HepG2 (cell line): Measurements from ENCODE around the gene PDZD7. TPM values are rescaled to one million over a fixed set of nuclear protein-coding genes. Genes with fewer than 3 reads are reported as not detected.

Source experiments
- ATAC-seq: fragments of 200-7000 bp; cut with Tn5 transposase; 3 replicates; pipeline ENCODE4 v1.9.1; 2020; ENCODE audit warnings: mild to moderate bottlenecking, moderate library complexity
- BruUV-seq: library from RNA; stranded (reverse); fragments of 400-500 nt; replicated peaks from 2 replicates; lab custom pipeline; 2021; lab: Mats Ljungman, UMichigan
- CTCF ChIA-PET: fragments of 300-600 bp; formaldehyde crosslinking; extraction: SDS; loops from one replicate; lab custom pipeline; 2021; ENCODE audit warnings: low total read pairs, inconsistent platforms, low intra/inter-chr PET ratio; lab: Yijun Ruan, JAX
- POLR2A ChIA-PET: fragments of 350-600 bp; sonication (Branson Sonifier 250); formaldehyde crosslinking; loops from one replicate; lab custom pipeline; 2020; ENCODE audit warnings: antibody characterized with exemption, inconsistent platforms; lab: Yijun Ruan, JAX
- DNase-seq: peaks from one replicate; pipeline ENCODE4 v3.0.0-alpha.2; 2015; ENCODE audit warnings: low spot score
- FAIRE-seq: peaks from 3 replicates; lab custom pipeline; 2011; peaks lifted over from hg19 to GRCh38; lab: Jason Lieb, UNC
- H2AFZ ChIP-seq: one replicate; pipeline ENCODE4 v1.6.1; 2011; ENCODE audit warnings: low read length, inconsistent platforms
- H3K27ac ChIP-seq: fragments of 300-600 bp; 3 replicates; pipeline ENCODE4 v1.8.0; 2011; ENCODE audit warnings: mixed run types, mild to moderate bottlenecking, mixed read lengths, low read length, inconsistent platforms; ENCODE audit not compliant: insufficient read depth; ENCODE audit errors: extremely low read length
- H3K27me3 ChIP-seq, 2 experiments: fragments of 200-600 bp in 1 of 2; 2 replicates in 1 of 2; 3 replicates in 1 of 2; pipeline versions ENCODE4 v1.6.0 to v1.8.0; 2011; ENCODE audit warnings: low read length in 2 of 2, mild to moderate bottlenecking in 2 of 2, moderate library complexity in 2 of 2, inconsistent platforms in 1 of 2; ENCODE audit not compliant: insufficient read depth in 2 of 2, control insufficient read depth in 1 of 2
- H3K36me3 ChIP-seq, 2 experiments: fragments of 200-600 bp in 1 of 2; replicated peaks in 1 of 2; 2 replicates in 1 of 2; 3 replicates in 1 of 2; pipeline versions ENCODE4 v1.5.1 to v1.8.0; 2011; ENCODE audit warnings: low read length in 2 of 2, inconsistent platforms in 1 of 2; ENCODE audit not compliant: insufficient read depth in 2 of 2, control insufficient read depth in 1 of 2
- H3K4me1 ChIP-seq: 2 replicates; pipeline ENCODE4 v1.5.1; 2012; ENCODE audit warnings: low read length, inconsistent platforms; ENCODE audit not compliant: insufficient read depth
- H3K4me2 ChIP-seq: 2 replicates; pipeline ENCODE4 v1.6.0; 2011; ENCODE audit warnings: low read depth, low read length, inconsistent platforms
- H3K4me3 ChIP-seq, 3 experiments: fragments of 200-600 bp in 1 of 3; sonication (generic), shearing (Covaris generic) in 1 of 3; replicated peaks in 1 of 3; 2 replicates each; pipeline ENCODE4 v1.5.1; 2011 to 2016; ENCODE audit warnings: low read length in 3 of 3, inconsistent platforms in 2 of 3, low read depth in 2 of 3, mild to moderate bottlenecking in 2 of 3, control low read depth in 1 of 3, mixed read lengths in 1 of 3; ENCODE audit not compliant: insufficient read depth in 1 of 3
- H3K79me2 ChIP-seq: one replicate; pipeline ENCODE4 v1.6.1; 2011; ENCODE audit warnings: low read length, inconsistent platforms; ENCODE audit not compliant: insufficient read depth
- H3K9ac ChIP-seq: 2 replicates; pipeline ENCODE4 v1.6.0; 2011; ENCODE audit warnings: mild to moderate bottlenecking, low read depth, low read length, inconsistent platforms; ENCODE audit not compliant: insufficient read depth
- H3K9me3 ChIP-seq: 2 replicates; pipeline ENCODE4 v1.5.1; 2012; ENCODE audit warnings: mild to moderate bottlenecking, low read length
- H4K20me1 ChIP-seq: 2 replicates; pipeline ENCODE4 v1.6.0; 2011; ENCODE audit warnings: inconsistent platforms, mild to moderate bottlenecking, low read length, moderate library complexity; ENCODE audit not compliant: insufficient read depth
- ASH2L ChIP-seq: fragments of 300-600, 200-600 bp; sonication (generic); IDR thresholded peaks from 2 replicates; pipeline ENCODE4 v1.7.0; 2017; ENCODE audit warnings: low read depth, mild to moderate bottlenecking, moderate library complexity, mixed read lengths, low read length; ENCODE audit not compliant: insufficient read length
- CREM ChIP-seq, 2 experiments: sonication (generic) in 1 of 2; formaldehyde crosslinking in 1 of 2; IDR thresholded peaks; 2 replicates each; pipeline versions ENCODE4 v1.4.0 to v1.6.1; 2016 to 2020; ENCODE audit warnings: antibody characterized with exemption in 1 of 2, mild to moderate bottlenecking in 1 of 2, missing genetic modification reagents in 1 of 2
- JUNB ChIP-seq: sonication (generic); formaldehyde crosslinking; IDR thresholded peaks from 2 replicates; pipeline ENCODE4 v1.8.0; 2022; ENCODE audit warnings: missing genetic modification reagents, mild to moderate bottlenecking, borderline replicate concordance
- PHB2 ChIP-seq: fragments of 450-650 bp; IDR thresholded peaks from 2 replicates; pipeline ENCODE4 v1.6.1; 2018; ENCODE audit not compliant: partially characterized antibody
- SNAPC2 ChIP-seq: sonication (generic); formaldehyde crosslinking; IDR thresholded peaks from 2 replicates; pipeline ENCODE4 v1.8.1; 2022; ENCODE audit warnings: mild to moderate bottlenecking, missing genetic modification reagents
- ZC3H13 ChIP-seq: sonication (generic); formaldehyde crosslinking; IDR thresholded peaks from 2 replicates; pipeline ENCODE4 v1.8.1; 2023; ENCODE audit warnings: mild to moderate bottlenecking, missing genetic modification reagents, moderate library complexity
- ZNF577 ChIP-seq: sonication (generic); formaldehyde crosslinking; IDR thresholded peaks from 2 replicates; pipeline ENCODE4 v1.4.0; 2020; ENCODE audit warnings: mild to moderate bottlenecking, low read depth, missing genetic modification reagents, borderline replicate concordance
- WGBS: methylation state at CpG from one replicate; pipeline ENCODE4 v1.1.6; 2017; ENCODE audit warnings: low lambda C conversion rate; 5-methylcytosine and 5-hydroxymethylcytosine counted together
- in situ Hi-C: cut with HindIII; loops from 2 replicates; pipeline ENCODE4 v1.10.0; 2017; ENCODE audit warnings: low pct_unique_long_range_greater_than_20kb; ENCODE audit not compliant: extremely low pct_ligation_motif_present
- intact Hi-C: fragments of 100-400 bp; cut with micrococcal nuclease; formaldehyde crosslinking; loops from one replicate; pipeline ENCODE4 v1.10.0; 2022; ENCODE audit not compliant: unreplicated experiment
- polyA plus RNA-seq, 8 experiments: library from polyadenylated mRNA; depleted of rRNA in 3 of 8; stranded (reverse) in 7 of 8; unstranded in 1 of 8; fragments of >200 nt; fragmentation: Illumina TruSeq in 4 of 8; extraction: Trizol in 4 of 8; gene quantifications; 2 replicates each; pipeline versions ENCODE4 v1.2.1 to v1.2.3, GENCODE V29; 2011 to 2016; ENCODE audit warnings: low read depth in 4 of 8, missing spikeins in 1 of 8, mixed read lengths in 1 of 8; ENCODE audit not compliant: insufficient read depth in 1 of 8
- total RNA-seq, 5 experiments: library from RNA; depleted of rRNA; stranded (reverse); fragments of >200 nt; fragmentation: Illumina TruSeq; extraction: Trizol; gene quantifications; 2 replicates each; pipeline ENCODE4 v1.2.3, GENCODE V29; 2016; ENCODE audit warnings: low read depth in 1 of 5
- TF ChIP-seq, protein P1 (sequence below): sonication (generic); formaldehyde crosslinking; IDR thresholded peaks from 2 replicates; pipeline ENCODE4 v1.5.0; 2020; ENCODE audit warnings: mild to moderate bottlenecking, missing genetic modification reagents
- TF ChIP-seq, protein P2 (sequence below): IDR thresholded peaks from 2 replicates; pipeline ENCODE4 v1.6.1; 2016; ENCODE audit warnings: low read depth, borderline replicate concordance
- TF ChIP-seq, protein P3 (sequence below): sonication (generic); formaldehyde crosslinking; IDR thresholded peaks from 2 replicates; pipeline ENCODE4 v1.5.1; 2020; ENCODE audit warnings: mild to moderate bottlenecking, missing genetic modification reagents, moderate library complexity

Gene PDZD7
- total and polyA plus RNA-seq, 2 of the 13 experiments (the other 11 are each of a cell fraction or from before 2014, with no cell fraction given) = 0.58 to 0.73 TPM

DNA sequence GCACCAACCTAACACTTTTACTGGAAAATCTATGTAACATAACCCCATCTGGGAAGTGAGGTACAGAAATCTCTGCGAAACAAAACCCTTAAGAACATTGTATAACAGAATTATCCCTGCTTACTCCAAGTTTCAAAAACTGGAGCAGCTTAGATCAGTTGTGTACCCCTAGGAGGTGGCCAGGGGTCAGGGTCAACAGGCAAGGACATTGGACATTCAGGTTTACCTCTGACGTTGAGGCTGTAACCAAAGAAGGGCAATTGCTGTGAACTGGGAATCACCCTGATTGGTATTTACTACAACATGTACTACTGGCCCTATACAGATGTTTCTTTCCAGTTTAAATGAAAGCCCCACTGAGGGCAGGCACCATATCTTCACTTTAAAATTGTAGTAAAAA is 13.2 kb upstream of the PDZD7 start (continued):
- TF ChIP-seq CREM (IDR thresholded peaks at IDR 0.05) (peak; percentile 25; the same call in 1 of the 2 replicates), CREM (CRISPR knock-in tag; IDR thresholded peaks at IDR 0.05) (no peak)

DNA sequence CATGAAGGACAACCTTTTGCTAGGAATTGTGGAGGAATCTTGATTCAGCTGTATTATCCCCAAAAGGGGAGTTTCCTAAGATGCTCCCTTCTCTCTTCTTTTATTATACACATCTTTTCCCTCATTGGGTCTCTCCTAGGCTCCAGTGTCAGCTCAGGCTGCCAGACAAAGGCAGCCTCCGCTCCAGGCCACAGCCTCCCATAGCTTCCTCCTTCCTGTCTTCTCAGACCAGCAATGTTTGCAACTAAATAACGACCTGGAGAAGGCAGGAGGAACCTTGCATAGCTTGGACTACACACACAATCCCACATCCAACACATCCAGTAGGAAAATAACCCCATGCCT is 12.4 kb upstream of the PDZD7 start:
- H3K4me2 ChIP-seq = peak overlapping the region; percentile 89
- ChIA-PET POLR2A (interaction anchor here (0.7 to 5.9 kb wide), 15 partner anchors 8 to 98 kb away, joined by 3 to 141 read pairs (median 9); partner anchors contain the start of genes KAZALD1, PDZD7 and SFXN3), CTCF (interaction anchor here (0.7 to 4.2 kb wide), 2 partner anchors 24 to 26 kb away, joined by 3 to 45 read pairs; no protein-coding TSS in a partner anchor)
- H2AFZ ChIP-seq = peak overlapping the region; percentile 12
- in situ Hi-C loops = no loop called here
- WGBS = 2% methylated on average over 2 of the region's 2 CpGs
- TF ChIP-seq JUNB = no peak
- no peak for TF ChIP-seq PHB2
- TF ChIP-seq, protein P1, sequence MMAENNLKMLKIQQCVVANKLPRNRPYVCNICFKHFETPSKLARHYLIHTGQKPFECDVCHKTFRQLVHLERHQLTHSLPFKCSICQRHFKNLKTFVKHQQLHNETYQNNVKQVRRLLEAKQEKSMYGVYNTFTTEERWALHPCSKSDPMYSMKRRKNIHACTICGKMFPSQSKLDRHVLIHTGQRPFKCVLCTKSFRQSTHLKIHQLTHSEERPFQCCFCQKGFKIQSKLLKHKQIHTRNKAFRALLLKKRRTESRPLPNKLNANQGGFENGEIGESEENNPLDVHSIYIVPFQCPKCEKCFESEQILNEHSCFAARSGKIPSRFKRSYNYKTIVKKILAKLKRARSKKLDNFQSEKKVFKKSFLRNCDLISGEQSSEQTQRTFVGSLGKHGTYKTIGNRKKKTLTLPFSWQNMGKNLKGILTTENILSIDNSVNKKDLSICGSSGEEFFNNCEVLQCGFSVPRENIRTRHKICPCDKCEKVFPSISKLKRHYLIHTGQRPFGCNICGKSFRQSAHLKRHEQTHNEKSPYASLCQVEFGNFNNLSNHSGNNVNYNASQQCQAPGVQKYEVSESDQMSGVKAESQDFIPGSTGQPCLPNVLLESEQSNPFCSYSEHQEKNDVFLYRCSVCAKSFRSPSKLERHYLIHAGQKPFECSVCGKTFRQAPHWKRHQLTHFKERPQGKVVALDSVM (CRISPR knock-in tag) = peak; percentile 91
- TF ChIP-seq ZNF577 (CRISPR knock-in tag) = no peak
- TF ChIP-seq SNAPC2 (CRISPR knock-in tag) = 0 out of 2 replicates have a peak, but pooled peaks have one; percentile 48
- no peak for TF ChIP-seq ZC3H13 (CRISPR knock-in tag)
- TF ChIP-seq, protein P2, sequence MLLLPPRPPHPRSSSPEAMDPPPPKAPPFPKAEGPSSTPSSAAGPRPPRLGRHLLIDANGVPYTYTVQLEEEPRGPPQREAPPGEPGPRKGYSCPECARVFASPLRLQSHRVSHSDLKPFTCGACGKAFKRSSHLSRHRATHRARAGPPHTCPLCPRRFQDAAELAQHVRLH (CRISPR knock-in tag) = peak; percentile 5; the same call in 1 of the 2 replicates
- TF ChIP-seq, protein P3, sequence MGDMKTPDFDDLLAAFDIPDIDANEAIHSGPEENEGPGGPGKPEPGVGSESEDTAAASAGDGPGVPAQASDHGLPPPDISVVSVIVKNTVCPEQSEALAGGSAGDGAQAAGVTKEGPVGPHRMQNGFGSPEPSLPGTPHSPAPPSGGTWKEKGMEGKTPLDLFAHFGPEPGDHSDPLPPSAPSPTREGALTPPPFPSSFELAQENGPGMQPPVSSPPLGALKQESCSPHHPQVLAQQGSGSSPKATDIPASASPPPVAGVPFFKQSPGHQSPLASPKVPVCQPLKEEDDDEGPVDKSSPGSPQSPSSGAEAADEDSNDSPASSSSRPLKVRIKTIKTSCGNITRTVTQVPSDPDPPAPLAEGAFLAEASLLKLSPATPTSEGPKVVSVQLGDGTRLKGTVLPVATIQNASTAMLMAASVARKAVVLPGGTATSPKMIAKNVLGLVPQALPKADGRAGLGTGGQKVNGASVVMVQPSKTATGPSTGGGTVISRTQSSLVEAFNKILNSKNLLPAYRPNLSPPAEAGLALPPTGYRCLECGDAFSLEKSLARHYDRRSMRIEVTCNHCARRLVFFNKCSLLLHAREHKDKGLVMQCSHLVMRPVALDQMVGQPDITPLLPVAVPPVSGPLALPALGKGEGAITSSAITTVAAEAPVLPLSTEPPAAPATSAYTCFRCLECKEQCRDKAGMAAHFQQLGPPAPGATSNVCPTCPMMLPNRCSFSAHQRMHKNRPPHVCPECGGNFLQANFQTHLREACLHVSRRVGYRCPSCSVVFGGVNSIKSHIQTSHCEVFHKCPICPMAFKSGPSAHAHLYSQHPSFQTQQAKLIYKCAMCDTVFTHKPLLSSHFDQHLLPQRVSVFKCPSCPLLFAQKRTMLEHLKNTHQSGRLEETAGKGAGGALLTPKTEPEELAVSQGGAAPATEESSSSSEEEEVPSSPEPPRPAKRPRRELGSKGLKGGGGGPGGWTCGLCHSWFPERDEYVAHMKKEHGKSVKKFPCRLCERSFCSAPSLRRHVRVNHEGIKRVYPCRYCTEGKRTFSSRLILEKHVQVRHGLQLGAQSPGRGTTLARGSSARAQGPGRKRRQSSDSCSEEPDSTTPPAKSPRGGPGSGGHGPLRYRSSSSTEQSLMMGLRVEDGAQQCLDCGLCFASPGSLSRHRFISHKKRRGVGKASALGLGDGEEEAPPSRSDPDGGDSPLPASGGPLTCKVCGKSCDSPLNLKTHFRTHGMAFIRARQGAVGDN (CRISPR knock-in tag) = peak; percentile 27; the same call in 1 of the 2 replicates
- peak; percentile 10 for TF ChIP-seq ASH2L
- peaks cover 0 to 4% of the 10 kb centered on the region in 2 experiments; a peak in 2 of 5 replicates for H3K36me3 ChIP-seq
- intact Hi-C loops = no loop called here
- FAIRE-seq (no peak), ATAC-seq (peak; percentile 3; the same call in 1 of the 3 replicates), DNase-seq (no peak)
- H3K4me3 ChIP-seq = peak overlapping the region; percentile 51 to 74 (median 52)
- BruUV-seq = TSS peak; percentile 89
- peaks cover 61% of the 10 kb centered on the region for H3K4me1 ChIP-seq
- no peaks in the 10 kb centered on the region for H4K20me1 ChIP-seq
- no peaks in the 10 kb centered on the region; a peak in 1 of 5 replicates for H3K27me3 ChIP-seq
- no peaks in the 10 kb centered on the region for H3K79me2 ChIP-seq
- H3K9ac ChIP-seq = peak overlapping the region; percentile 78
- no peaks in the 10 kb centered on the region for H3K9me3 ChIP-seq
- peak overlapping the region; percentile 87 for H3K27ac ChIP-seq
